BJ (cell line): ENCODE data around the gene KIAA0930. TPM values are rescaled to one million over a fixed set of nuclear protein-coding genes. Genes with fewer than 3 reads are reported as not detected.
"Not testable (repeated sequence)": the region's sequence is repeated elsewhere in the genome, so short reads cannot be mapped to it uniquely, and the experiment has no call there.

Experiments used
- CTCF ChIA-PET: fragments of 350-600 bp; formaldehyde crosslinking; extraction: SDS; loops from one replicate; lab custom pipeline; 2021; ENCODE audit warnings: antibody characterized with exemption, inconsistent platforms; lab: Yijun Ruan, JAX
- POLR2A ChIA-PET: fragments of 300-600 bp; sonication (Branson Sonifier 250); formaldehyde crosslinking; extraction: SDS; loops from one replicate; lab custom pipeline; 2021; ENCODE audit warnings: antibody characterized with exemption; lab: Charles Lee
- DNase-seq: peaks from one replicate; pipeline ENCODE4 v3.0.0-alpha.2; 2011; ENCODE audit warnings: low read depth
- H3K27me3 ChIP-seq: 2 replicates; pipeline ENCODE4 v1.6.0; 2011; ENCODE audit warnings: low read length; ENCODE audit not compliant: control insufficient read depth, insufficient read depth
- H3K36me3 ChIP-seq: 2 replicates; pipeline ENCODE4 v1.5.1; 2011; ENCODE audit warnings: low read length; ENCODE audit not compliant: control insufficient read depth, insufficient read depth
- H3K4me3 ChIP-seq: 2 replicates; pipeline ENCODE4 v1.5.1; 2011; ENCODE audit warnings: low read depth, mild to moderate bottlenecking, control low read depth, low read length
- CTCF ChIP-seq: IDR thresholded peaks from 2 replicates; pipeline ENCODE4 v1.5.1; 2011; ENCODE audit warnings: low read depth, mild to moderate bottlenecking, control low read depth, inconsistent platforms, low read length, moderate library complexity; ENCODE audit not compliant: insufficient read depth
- polyA plus RNA-seq: library from polyadenylated mRNA; depleted of rRNA; stranded (reverse); fragments of >200 nt; gene quantifications from 2 replicates; pipeline ENCODE4 v1.2.3, GENCODE V29; 2011

The KIAA0930 gene
- polyA plus RNA-seq, 1 experiment, result 64.0 TPM

GRCh38 chr22:45281010-45281409, 40.3 kb upstream of the KIAA0930 start:
- peaks cover 9% of the 10 kb centered on the region for H3K27me3 ChIP-seq
- H3K4me3 ChIP-seq, result no peak overlapping the region
- ChIA-PET CTCF (no interaction called here), POLR2A (no interaction called here)
- H3K36me3 ChIP-seq, result no peaks in the 10 kb centered on the region
- no peak for TF ChIP-seq CTCF
- no peak for DNase-seq

- Histone ChIP-seq H3K36me3 (no peaks in the 10 kb centered on the region), H3K27me3 (peaks cover 5% of the 10 kb centered on the region), H3K4me3 (no peak overlapping the region)
- no peak for TF ChIP-seq CTCF
- DNase-seq, result no peak
- ChIA-PET CTCF (no interaction called here), POLR2A (no interaction called here)
These were observed 39.9 kb upstream of the KIAA0930 start for GRCh38 chr22:45280587-45280980.

GRCh38 chr22:45278125-45278524, 37.4 kb upstream of the KIAA0930 start:
- CTCF ChIA-PET, result no interaction called here

DNA sequence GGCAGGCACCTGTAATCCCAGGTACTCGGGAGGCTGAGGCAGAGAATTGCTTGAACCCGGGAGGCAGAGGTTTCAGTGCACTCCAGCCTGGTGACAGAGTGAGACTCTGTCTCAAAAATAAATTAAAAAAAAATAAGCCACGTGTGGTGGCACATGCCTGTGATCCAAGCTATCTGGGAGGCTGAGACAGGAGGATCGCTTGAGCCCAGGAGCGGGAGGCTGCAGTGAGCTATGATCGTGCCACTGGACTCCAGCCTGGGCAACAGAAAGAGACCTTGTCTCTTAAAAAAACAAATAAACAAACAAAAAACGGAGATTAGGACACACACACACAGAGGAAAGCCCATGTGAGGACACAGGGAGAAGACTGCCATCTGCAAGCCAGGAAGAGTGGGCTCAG, 37.0 kb upstream of the KIAA0930 start:
- CTCF ChIA-PET, result not testable (repeated sequence)

More at GRCh38 chr22:45278125-45278524, 37.4 kb upstream of the KIAA0930 start:
- Histone ChIP-seq H3K4me3 (no peak overlapping the region), H3K27me3 (peaks cover 3% of the 10 kb centered on the region; the same call in 1 of the 2 replicates), H3K36me3 (no peaks in the 10 kb centered on the region)
- no peak for DNase-seq
- POLR2A ChIA-PET, result no interaction called here
- no peak for TF ChIP-seq CTCF

GRCh38 chr22:45276507-45277105, 35.9 kb upstream of the KIAA0930 start:
- Histone ChIP-seq H3K36me3 (no peaks in the 10 kb centered on the region), H3K4me3 (no peak overlapping the region), H3K27me3 (no peaks in the 10 kb centered on the region)
- TF ChIP-seq CTCF, result no peak
- no peak for DNase-seq
- POLR2A ChIA-PET, result no interaction called here
- CTCF ChIA-PET, result interaction anchor here (0.8 kb wide), 1 partner anchor 157 kb away, joined by 3 read pairs; no protein-coding TSS in a partner anchor

More for the DNA sequence above, 37.0 kb upstream of the KIAA0930 start:
- H3K27me3 ChIP-seq, H3K36me3 ChIP-seq, H3K4me3 ChIP-seq, POLR2A ChIA-PET, DNase-seq: not testable (repeated sequence)
